Skin epidermis (tissue), 12 donors: ENCODE data around the gene FLAD1.
"Not testable (repeated sequence)": the region's sequence is repeated elsewhere in the genome, so short reads cannot be mapped to it uniquely, and the experiment has no call there.

Experiments
- H3K27ac ChIP-seq, 21 experiments: fragments of 200-600 bp; sonication (generic) in 11 of 21; one replicate each; pipeline ENCODE4 v1.5.0; 2020; ENCODE audit warnings: mild to moderate bottlenecking in 3 of 21, inconsistent platforms in 2 of 21, moderate library complexity in 2 of 21
- H3K4me3 ChIP-seq, 7 experiments: fragments of 200-600 bp; sonication (generic) in 2 of 7; one replicate each; pipeline ENCODE4 v1.5.0; 2020; ENCODE audit warnings: inconsistent platforms in 2 of 7, mild to moderate bottlenecking in 2 of 7, moderate library complexity in 1 of 7

FLAD1 gene

GRCh38 chr1:154963643-154964042, 19.5 kb upstream of the FLAD1 start:
- peak overlapping the region in 5 of 21 experiments; percentile 0 to 100 (median 98) for H3K27ac ChIP-seq

GRCh38 chr1:154964359-154964758, 18.8 kb upstream of the FLAD1 start:
- H3K27ac ChIP-seq: peak overlapping the region in 3 of 21 experiments; percentile 8 to 98 (median 98)

More at GRCh38 chr1:154963643-154964042, 19.5 kb upstream of the FLAD1 start:
- H3K4me3 ChIP-seq: no peak overlapping the region

GRCh38 chr1:154966111-154966510, 17.0 kb upstream of the FLAD1 start:
- H3K27ac ChIP-seq: peak overlapping the region in 3 of 21 experiments; percentile 8 to 97 (median 51)
- H3K4me3 ChIP-seq: no peak overlapping the region

More at GRCh38 chr1:154964359-154964758, 18.8 kb upstream of the FLAD1 start:
- H3K4me3 ChIP-seq: no peak overlapping the region

- Histone ChIP-seq H3K4me3 (no peak overlapping the region), H3K27ac (peak overlapping the region in 14 of 21 experiments; percentile 18 to 99 (median 93))
Observed at GRCh38 chr1:154967331-154967950, 15.7 kb upstream of the FLAD1 start.

- Histone ChIP-seq H3K4me3 (no peak overlapping the region), H3K27ac (peak overlapping the region in 15 of 21 experiments; percentile 87 to 99 (median 98))
Observed at GRCh38 chr1:154968731-154969130, 14.4 kb upstream of the FLAD1 start.

DNA sequence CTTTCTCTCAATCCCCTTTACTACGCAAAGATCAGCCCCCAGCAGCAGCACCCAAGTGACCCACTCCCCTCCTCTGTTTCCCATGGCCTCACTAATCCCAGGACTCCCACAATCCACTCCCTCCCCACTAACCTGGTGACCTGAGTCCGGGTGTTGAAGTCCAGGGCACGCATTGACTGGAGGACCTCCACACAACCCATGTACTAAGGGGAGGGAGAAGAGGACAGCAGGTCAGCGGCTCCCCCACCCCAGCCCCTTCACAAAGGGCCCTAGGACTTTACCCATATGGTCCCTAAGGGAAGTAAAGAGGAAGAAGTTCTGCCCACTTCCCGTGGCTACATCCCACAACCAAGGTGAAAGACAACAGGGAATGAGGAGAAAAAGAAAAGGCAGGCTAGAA, 13.9 kb upstream of the FLAD1 start:
- peak overlapping the region in 17 of 21 experiments; percentile 87 to 99 (median 98) for H3K27ac ChIP-seq
- peak overlapping the region in 5 of 7 experiments; percentile 33 to 56 (median 42) for H3K4me3 ChIP-seq

GRCh38 chr1:154969860-154970452, 13.2 kb upstream of the FLAD1 start:
- H3K4me3 ChIP-seq: peak overlapping the region; percentile 28 to 56 (median 36)
- peak overlapping the region; percentile 20 to 99 (median 97) for H3K27ac ChIP-seq

DNA sequence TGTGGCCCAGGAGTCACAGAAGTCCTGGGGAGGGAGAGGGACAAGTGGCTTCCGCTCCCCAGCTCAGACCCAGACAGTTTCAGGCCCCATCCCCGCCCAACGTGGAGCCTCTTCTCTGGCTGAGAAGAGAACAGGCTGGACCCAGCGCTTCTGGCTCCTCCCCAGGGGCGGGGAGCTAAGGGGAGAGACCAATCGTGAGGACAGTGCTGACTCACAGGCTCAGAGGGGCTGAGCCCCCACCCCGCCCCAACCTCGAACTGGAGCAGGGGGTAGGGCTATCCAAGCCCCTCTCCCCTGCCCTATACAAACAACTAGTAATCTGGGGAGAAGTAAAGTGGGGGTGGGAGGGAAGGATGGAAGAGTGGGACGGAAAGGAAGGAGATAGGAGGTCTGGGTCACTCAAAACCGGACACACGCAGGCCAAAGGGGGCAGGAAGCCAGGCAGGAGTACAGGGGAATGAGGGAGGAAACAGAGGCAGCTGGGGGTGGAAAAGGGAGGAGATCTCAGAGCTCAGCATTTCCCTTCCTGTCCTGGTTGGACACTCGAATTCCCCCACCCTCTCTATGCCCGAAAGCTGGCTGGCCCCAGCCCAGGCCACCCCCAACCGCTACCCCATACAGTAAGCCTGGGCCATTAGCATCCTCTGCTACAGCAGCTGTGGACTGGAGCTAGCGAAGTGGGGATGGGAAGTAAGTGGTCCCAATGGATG, 12.4 kb upstream of the FLAD1 start, which contains the start of gene SHC1:
Gene SHC1, minus strand, starts transcription at position 117 of the 710 bp plus-strand sequence. CDS start 221 bp downstream, outside the sequence.
- Histone ChIP-seq H3K27ac (peak within 1 kb of the TSS; percentile 20 to 99 (median 97)), H3K4me3 (peak within 1 kb of the TSS; percentile 28 to 56 (median 36))

DNA sequence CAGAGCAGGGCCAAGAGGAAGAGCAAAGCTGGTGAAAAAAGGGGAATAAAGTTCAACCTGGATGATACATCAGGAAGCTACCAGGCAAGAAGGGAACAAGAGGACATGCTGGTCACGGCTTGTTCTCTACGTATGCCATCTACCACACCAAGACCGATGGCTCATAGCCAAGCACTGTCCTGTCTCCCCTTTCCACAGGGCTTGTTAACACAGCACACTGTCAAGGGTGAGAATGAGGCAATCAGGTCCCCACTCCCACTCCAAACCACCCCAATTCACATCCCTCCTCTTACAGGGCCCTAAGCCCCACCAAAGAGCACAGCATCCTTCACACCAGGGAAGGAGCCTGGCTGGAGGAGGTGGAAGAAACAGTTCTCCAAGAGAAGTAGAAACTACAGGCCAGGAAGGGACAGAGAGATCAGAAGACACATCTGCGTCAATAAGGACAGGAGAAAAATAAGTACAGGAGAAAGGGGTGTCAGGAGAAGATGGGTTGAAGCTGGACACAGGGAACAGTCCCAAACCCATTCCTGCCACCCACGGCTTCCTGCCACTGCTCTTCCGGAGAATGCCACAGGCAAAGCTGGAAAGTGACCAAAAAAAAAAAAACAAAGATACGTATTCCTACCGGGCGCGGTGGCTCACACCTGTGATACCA, 11.7 kb upstream of the FLAD1 start:
- Histone ChIP-seq H3K27ac (peak overlapping the region in 20 of 21 experiments; percentile 67 to 99 (median 98)), H3K4me3 (peak overlapping the region in 6 of 7 experiments; percentile 28 to 56 (median 39))

DNA sequence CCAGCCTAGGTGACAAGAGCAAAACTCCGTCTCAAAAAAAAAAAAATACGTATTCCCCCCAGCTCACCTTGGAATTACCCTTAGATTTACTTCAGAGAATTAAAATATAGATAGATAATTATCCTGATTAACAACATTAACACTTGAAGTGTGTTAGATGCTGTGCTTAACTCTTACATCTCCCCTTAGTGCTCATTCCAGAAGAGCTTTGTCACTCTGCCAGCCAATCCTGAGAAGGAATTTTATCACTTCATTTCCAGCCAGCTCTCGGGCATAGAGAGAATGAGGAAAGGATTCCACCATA, 11.0 kb upstream of the FLAD1 start:
- H3K27ac ChIP-seq: peak overlapping the region in 20 of 21 experiments; percentile 92 to 99 (median 98)
- peak overlapping the region in 1 of 7 experiments; percentile 56 for H3K4me3 ChIP-seq

GRCh38 chr1:154972517-154973343, 10.4 kb upstream of the FLAD1 start:
- peak overlapping the region; percentile 29 to 99 (median 97) for H3K27ac ChIP-seq
- H3K4me3 ChIP-seq: peak overlapping the region in 6 of 7 experiments; percentile 53 to 85 (median 65)

DNA sequence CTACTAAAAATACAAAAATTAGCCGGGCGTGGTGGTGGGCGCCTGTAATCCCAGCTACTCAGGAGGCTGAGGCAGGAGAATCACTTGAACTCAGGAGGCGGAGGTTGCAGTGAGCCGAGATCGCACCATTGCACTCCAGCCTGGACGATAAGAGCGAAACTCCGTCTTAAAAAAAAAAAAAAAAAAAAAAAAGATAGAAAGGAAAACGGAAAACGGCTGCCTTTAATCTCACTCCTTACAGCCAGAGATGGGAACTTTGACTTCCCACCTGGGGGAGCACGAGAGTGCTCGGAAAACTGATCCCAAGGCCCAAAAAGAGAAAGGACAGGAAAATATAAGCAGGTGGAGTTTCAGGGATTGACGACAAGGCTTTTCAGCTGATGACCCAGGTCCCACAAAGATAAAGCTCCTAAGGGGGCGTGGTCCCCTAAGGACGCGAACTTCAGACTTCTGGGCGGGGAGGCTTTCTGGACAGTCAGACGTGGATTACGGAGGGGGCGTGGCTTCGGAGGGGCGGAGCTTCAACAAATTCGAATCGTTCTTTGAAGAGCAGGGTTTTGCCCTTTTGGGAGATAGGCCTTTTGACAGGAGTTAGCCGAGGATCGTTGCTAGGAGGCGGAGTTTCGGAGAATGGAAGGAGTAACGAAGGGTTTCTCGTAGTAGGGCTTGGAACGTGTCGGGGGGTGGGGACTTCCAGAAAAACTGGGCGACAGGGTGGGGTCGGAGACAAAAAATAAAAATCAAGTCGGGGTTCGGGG, 9.6 kb upstream of the FLAD1 start:
- H3K27ac ChIP-seq: peak overlapping the region; percentile 85 to 99 (median 97)
- peak overlapping the region; percentile 53 to 85 (median 67) for H3K4me3 ChIP-seq

- peak within 1 kb of the TSS; percentile 85 to 99 (median 97) for H3K27ac ChIP-seq
- H3K4me3 ChIP-seq: peak within 1 kb of the TSS; percentile 53 to 85 (median 67)
Observed at GRCh38 chr1:154974102-154974807, 8.9 kb upstream of the FLAD1 start, which contains the start of gene CKS1B. CKS1B (plus strand) TSS chr1:154974681; CDS start chr1:154974746, 65 bp downstream.

DNA sequence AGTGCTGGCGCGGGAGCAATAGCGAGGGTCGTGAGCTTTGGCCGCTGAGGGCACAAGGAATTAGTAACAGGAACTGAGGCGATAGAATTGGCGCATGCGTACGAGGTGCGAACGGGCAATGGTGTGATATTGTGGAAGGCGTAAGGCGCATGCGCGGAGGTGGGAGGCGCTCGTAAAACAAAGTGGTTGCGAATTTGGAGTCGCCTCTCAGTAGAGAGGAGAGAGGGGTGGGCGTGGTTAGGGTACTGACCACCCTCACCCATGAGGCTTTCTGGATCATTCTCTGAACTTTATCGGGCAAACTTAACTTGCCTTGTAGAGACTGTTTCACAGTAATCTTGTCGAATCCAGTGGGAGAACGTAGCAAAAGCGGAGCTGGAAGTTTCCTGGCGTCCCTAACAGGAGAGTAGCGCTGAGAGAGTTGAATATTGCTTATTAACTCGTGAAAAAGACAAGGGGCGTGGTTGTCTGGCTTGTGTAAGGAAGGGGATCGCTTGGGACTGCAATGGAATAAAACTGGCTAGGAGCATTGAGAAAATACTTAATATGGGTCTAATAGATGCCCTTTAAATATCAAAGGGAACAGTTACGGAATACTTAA, 8.2 kb upstream of the FLAD1 start:
- Histone ChIP-seq H3K27ac (peak overlapping the region; percentile 68 to 99 (median 96)), H3K4me3 (peak overlapping the region; percentile 53 to 85 (median 67))

- Histone ChIP-seq H3K27ac (peak overlapping the region; percentile 68 to 99 (median 96)), H3K4me3 (peak overlapping the region; percentile 53 to 85 (median 67))
Observed at GRCh38 chr1:154975409-154976059, 7.6 kb upstream of the FLAD1 start.

GRCh38 chr1:154977762-154978161, 5.4 kb upstream of the FLAD1 start:
- peak overlapping the region in 4 of 21 experiments; percentile 2 to 97 (median 65) for H3K27ac ChIP-seq
- H3K4me3 ChIP-seq: not testable (repeated sequence)
